Prostate gland (tissue), 2 donors: Measurements from ENCODE around the gene NME3. TPM values are rescaled to one million over a fixed set of nuclear protein-coding genes. Genes with fewer than 3 reads are reported as not detected.

ENCODE experiments used
- DNase-seq: peaks from one replicate; pipeline ENCODE4 v3.0.0-alpha.2; 2019; ENCODE audit warnings: low spot score
- H3K27ac ChIP-seq, 2 donors: fragments of 200-600 bp; sonication (generic); 2 replicates each; pipeline ENCODE4 v1.5.1; 2017 to 2019
- H3K27me3 ChIP-seq: fragments of 200-600 bp; sonication (generic); replicated peaks from 2 replicates; pipeline ENCODE4 v1.5.1; 2019; ENCODE audit not compliant: insufficient read depth
- H3K36me3 ChIP-seq, 2 donors: fragments of 200-600 bp; sonication (generic); 1 replicate in 1 of 2; 2 replicates in 1 of 2; pipeline versions ENCODE4 v1.5.1 to v1.8.1; 2017 to 2019
- H3K4me1 ChIP-seq: fragments of 200-600 bp; sonication (generic); replicated peaks from 2 replicates; pipeline ENCODE4 v1.5.1; 2019
- H3K4me3 ChIP-seq, 2 donors: fragments of 200-600 bp; sonication (generic); 2 replicates each; pipeline ENCODE4 v1.5.1; 2017 to 2019
- H3K9me3 ChIP-seq: fragments of 200-600 bp; sonication (generic); 2 replicates; pipeline ENCODE4 v1.5.1; 2017
- CTCF ChIP-seq, 4 experiments: fragments of 200-600 bp in 2 of 4; fragments of 450-650 bp in 2 of 4; sonication (generic) in 2 of 4; IDR thresholded peaks; 1 replicate in 3 of 4; 2 replicates in 1 of 4; pipeline ENCODE4 v1.5.1; 2016 to 2019; ENCODE audit warnings: antibody characterized with exemption in 4 of 4, mild to moderate bottlenecking in 2 of 4, moderate library complexity in 2 of 4
- POLR2A ChIP-seq: fragments of 450-650 bp; IDR thresholded peaks from one replicate; pipeline ENCODE4 v1.6.1; 2016; ENCODE audit warnings: antibody characterized with exemption, mild to moderate bottlenecking
- POLR2AphosphoS5 ChIP-seq: sonication (generic); formaldehyde crosslinking; IDR thresholded peaks from one replicate; pipeline ENCODE4 v1.6.1; 2017; ENCODE audit warnings: antibody characterized with exemption
- WGBS: methylation state at CpG from one replicate; pipeline ENCODE4 v1.1.5; 2018; 5-methylcytosine and 5-hydroxymethylcytosine counted together
- intact Hi-C: fragments of 100-400 bp; cut with DNase I; formaldehyde crosslinking; loops from one replicate; pipeline ENCODE4 v1.14.2; 2022
- total RNA-seq, 2 donors: library from RNA; depleted of rRNA; stranded (reverse); fragments of >200 nt; gene quantifications; one replicate each; pipeline ENCODE4 v1.1.0, GENCODE V29; 2016

The NME3 gene
- total RNA-seq, result 100 to 1,000 TPM; 135 to 252 TPM

- peak; percentile 69 for DNase-seq
- peak within 1 kb of the TSS; percentile 84 to 96 for H3K27ac ChIP-seq
- no peaks in the 10 kb centered on the region for H3K27me3 ChIP-seq
- peak; percentile 12 for TF ChIP-seq POLR2A
- no peak for TF ChIP-seq CTCF (IDR thresholded peaks at IDR 0.05)
- TF ChIP-seq POLR2AphosphoS5, result no peak
- no peaks in the 10 kb centered on the region for H3K9me3 ChIP-seq
- H3K36me3 ChIP-seq, result peaks cover 0 to 21% of the 10 kb centered on the region in 2 donors
- H3K4me1 ChIP-seq, result peaks cover 14% of the 10 kb centered on the region
- peak within 1 kb of the TSS; percentile 83 to 86 for H3K4me3 ChIP-seq
- WGBS, result 3% methylated on average over 26 of the region's 79 CpGs
- intact Hi-C loops, result no loop called here
Measured at GRCh38 chr16:1771188-1771863, at the start of gene NME3. Gene NME3 (minus strand): TSS chr16:1771543. CDS start chr16:1771534, 9 bp downstream.

GRCh38 chr16:1820946-1821290 lies 49.6 kb upstream of the NME3 start:
- intact Hi-C loops, result no loop called here
- TF ChIP-seq POLR2A (no peak), CTCF (IDR thresholded peaks at IDR 0.05) (no peak), POLR2AphosphoS5 (no peak)
- no peak overlapping the region for H3K27ac ChIP-seq
- peaks cover 3 to 16% of the 10 kb centered on the region in 2 donors for H3K36me3 ChIP-seq
- DNase-seq, result no peak
- H3K4me3 ChIP-seq, result no peak overlapping the region
- no peaks in the 10 kb centered on the region for H3K9me3 ChIP-seq
- WGBS, result 91% methylated on average over 11 of the region's 12 CpGs
- H3K27me3 ChIP-seq, result no peaks in the 10 kb centered on the region
- H3K4me1 ChIP-seq, result no peaks in the 10 kb centered on the region

GRCh38 chr16:1820096-1820945 lies 49.0 kb upstream of the NME3 start:
- DNase-seq, result no peak
- WGBS, result 88% methylated on average over 21 of the region's 25 CpGs
- Histone ChIP-seq H3K27ac (no peak overlapping the region), H3K9me3 (no peaks in the 10 kb centered on the region), H3K36me3 (peaks cover 3 to 16% of the 10 kb centered on the region in 2 donors), H3K4me1 (no peaks in the 10 kb centered on the region), H3K27me3 (no peaks in the 10 kb centered on the region), H3K4me3 (no peak overlapping the region)
- intact Hi-C loops, result no loop called here
- TF ChIP-seq CTCF (IDR thresholded peaks at IDR 0.05) (no peak), POLR2A (no peak), POLR2AphosphoS5 (no peak)

GRCh38 chr16:1819611-1820010 lies 48.3 kb upstream of the NME3 start:
- 90% methylated on average over 13 of the region's 15 CpGs for WGBS
- no peaks in the 10 kb centered on the region for H3K4me1 ChIP-seq
- no peak for DNase-seq
- no peak overlapping the region for H3K4me3 ChIP-seq
- no peaks in the 10 kb centered on the region for H3K9me3 ChIP-seq
- H3K27ac ChIP-seq, result no peak overlapping the region
- H3K27me3 ChIP-seq, result no peaks in the 10 kb centered on the region
- intact Hi-C loops, result no loop called here
- peaks cover 3 to 16% of the 10 kb centered on the region in 2 donors for H3K36me3 ChIP-seq
- TF ChIP-seq POLR2AphosphoS5 (no peak), CTCF (IDR thresholded peaks at IDR 0.05) (no peak), POLR2A (no peak)
